ENCODE results near the gene PPP1R2B. TPM values are rescaled to one million over a fixed set of nuclear protein-coding genes. Genes with fewer than 3 reads are reported as not detected.

PPP1R2B gene
- total RNA-seq, 1 experiment from 2014 or later = not detected

- ATAC-seq = no peak; the same call in 1 of the 2 replicates
- DNase-seq (ENCODE audit: low spot score) = no peak
- TF ChIP-seq CDX4 (CRISPR knock-in tag; IDR thresholded peaks at IDR 0.05; ENCODE audit: borderline replicate concordance) (no peak), ZNF671 (CRISPR knock-in tag; IDR thresholded peaks at IDR 0.05) (no peak), FOXJ3 (CRISPR knock-in tag; IDR thresholded peaks at IDR 0.05; ENCODE audit: borderline replicate concordance) (no peak), ZNF512 (CRISPR knock-in tag; IDR thresholded peaks at IDR 0.05; ENCODE audit: borderline replicate concordance) (no peak), ESRRA (CRISPR knock-in tag; IDR thresholded peaks at IDR 0.05; ENCODE audit: borderline replicate concordance) (no peak), TEAD1 (CRISPR knock-in tag; IDR thresholded peaks at IDR 0.05) (no peak), ZNF138 (CRISPR knock-in tag; conservative IDR thresholded peaks at IDR 0.05) (no peak)
- no peaks in the 10 kb centered on the region for H3K27me3 Mint-ChIP-seq (ENCODE audit: low read depth)
- H3K36me3 Mint-ChIP-seq = no peaks in the 10 kb centered on the region
- ChIA-PET POLR2A (no interaction called here), CTCF (no interaction called here)
- H3K4me1 Mint-ChIP-seq = peaks cover 14% of the 10 kb centered on the region
- H3K4me3 Mint-ChIP-seq = no peak overlapping the region
- no peaks in the 10 kb centered on the region for H3K9me3 Mint-ChIP-seq
- peak overlapping the region; percentile 7; the same call in 1 of the 2 replicates for H3K27ac Mint-ChIP-seq
These were observed 15.2 kb upstream of the PPP1R2B start for GRCh38 chr5:156834916-156835315.

GRCh38 chr5:156835905-156836304 lies 14.2 kb upstream of the PPP1R2B start:
- POLR2A ChIA-PET = no interaction called here
- Mint-ChIP-seq H3K36me3 (no peaks in the 10 kb centered on the region), H3K27ac (no peak overlapping the region), H3K9me3 (no peaks in the 10 kb centered on the region), H3K4me3 (no peak overlapping the region), H3K27me3 (ENCODE audit: low read depth) (no peaks in the 10 kb centered on the region; the same call in 1 of the 2 replicates), H3K4me1 (peaks cover 14% of the 10 kb centered on the region)
- DNase-seq (ENCODE audit: low spot score) = peak; percentile 13
- no peak for TF ChIP-seq ZNF671 (CRISPR knock-in tag; IDR thresholded peaks at IDR 0.05)
- TF ChIP-seq FOXK1 (CRISPR knock-in tag; IDR thresholded peaks at IDR 0.05) = peak; percentile 77; the same call in 1 of the 2 replicates
- peak; percentile 93 for ATAC-seq
- CTCF ChIA-PET = interaction anchor here (1.0 to 1.5 kb wide), 2 partner anchors 11 to 296 kb away, joined by 3 to 6 read pairs; no protein-coding TSS in a partner anchor

DNA sequence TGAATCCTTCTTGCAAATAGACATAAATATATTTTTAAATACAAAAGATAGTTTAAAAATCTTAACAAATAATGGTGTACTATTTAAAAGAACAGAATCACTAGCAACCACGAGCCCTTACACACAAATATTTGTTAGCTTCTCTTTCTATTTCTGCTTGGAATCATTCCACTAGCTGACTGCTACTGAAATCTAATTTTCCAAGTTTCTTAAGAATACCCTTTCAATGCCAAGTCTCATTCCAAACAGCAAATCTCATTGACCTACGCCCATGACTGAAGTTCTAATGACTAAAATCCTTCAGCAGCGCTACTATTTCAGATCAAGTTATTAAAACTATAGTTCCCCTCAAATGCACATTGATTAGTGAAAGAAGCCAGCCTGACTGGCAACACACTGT lies 13.2 kb upstream of the PPP1R2B start:
- Mint-ChIP-seq H3K4me3 (no peak overlapping the region), H3K36me3 (no peaks in the 10 kb centered on the region), H3K27me3 (ENCODE audit: low read depth) (no peaks in the 10 kb centered on the region; the same call in 1 of the 2 replicates), H3K27ac (no peak overlapping the region), H3K4me1 (peaks cover 14% of the 10 kb centered on the region), H3K9me3 (no peaks in the 10 kb centered on the region)
- CTCF ChIA-PET = interaction anchor here (1.5 kb wide), 1 partner anchor 295 kb away, joined by 6 read pairs; no protein-coding TSS in a partner anchor
- POLR2A ChIA-PET = no interaction called here
- DNase-seq (ENCODE audit: low spot score) = no peak
- ATAC-seq = no peak
- TF ChIP-seq TEAD4 (CRISPR knock-in tag; IDR thresholded peaks at IDR 0.05) (no peak), ELF4 (CRISPR knock-in tag; IDR thresholded peaks at IDR 0.05; ENCODE audit: low read depth) (no peak), SOX15 (CRISPR knock-in tag; IDR thresholded peaks at IDR 0.05) (no peak), PRRX2 (CRISPR knock-in tag; IDR thresholded peaks at IDR 0.05) (no peak), NR2C2 (CRISPR knock-in tag; IDR thresholded peaks at IDR 0.05) (no peak), MYBL2 (CRISPR knock-in tag; IDR thresholded peaks at IDR 0.05) (no peak)

DNA sequence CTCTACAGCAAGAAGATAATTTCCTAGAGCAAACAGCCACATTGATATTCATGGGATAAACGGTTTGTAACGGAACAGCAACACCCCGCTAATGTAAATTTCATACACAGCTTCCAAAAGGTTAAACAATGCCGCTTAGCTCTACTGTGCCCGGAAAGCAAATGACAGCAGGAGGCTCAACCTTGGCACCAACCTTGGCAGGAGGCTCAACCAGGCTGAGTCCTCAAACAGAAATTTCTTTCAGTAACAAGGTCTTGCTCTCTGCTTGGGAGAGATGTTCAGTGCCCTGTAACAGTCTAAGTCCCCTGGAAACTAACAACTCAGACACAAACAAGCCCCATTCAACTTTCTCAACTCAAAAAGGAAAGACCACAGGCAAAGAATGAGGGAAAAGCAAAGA lies 11.1 kb upstream of the PPP1R2B start:
- no peaks in the 10 kb centered on the region for H3K9me3 Mint-ChIP-seq
- no peak for DNase-seq (ENCODE audit: low spot score)
- ChIA-PET POLR2A (no interaction called here), CTCF (no interaction called here)
- no peaks in the 10 kb centered on the region for H3K36me3 Mint-ChIP-seq
- H3K4me1 Mint-ChIP-seq = peaks cover 14% of the 10 kb centered on the region
- H3K27ac Mint-ChIP-seq = no peak overlapping the region
- H3K4me3 Mint-ChIP-seq = no peak overlapping the region
- no peaks in the 10 kb centered on the region; the same call in 1 of the 2 replicates for H3K27me3 Mint-ChIP-seq (ENCODE audit: low read depth)
- ATAC-seq = no peak
- TF ChIP-seq ZNF219 (CRISPR knock-in tag; IDR thresholded peaks at IDR 0.05; ENCODE audit: borderline replicate concordance) = no peak
- no peak for TF ChIP-seq ZNF512 (CRISPR knock-in tag; IDR thresholded peaks at IDR 0.05; ENCODE audit: borderline replicate concordance)
- no peak for TF ChIP-seq ETV6 (CRISPR knock-in tag; IDR thresholded peaks at IDR 0.05)
- no peak for TF ChIP-seq AFF4 (CRISPR knock-in tag; IDR thresholded peaks at IDR 0.05; ENCODE audit: borderline replicate concordance)
- no peak for TF ChIP-seq ZNF416 (CRISPR knock-in tag; IDR thresholded peaks at IDR 0.05)
- TF ChIP-seq MYBL2 (CRISPR knock-in tag; IDR thresholded peaks at IDR 0.05) = no peak
- no peak for TF ChIP-seq ZNF671 (CRISPR knock-in tag; IDR thresholded peaks at IDR 0.05)
- TF ChIP-seq ZBTB21 (CRISPR knock-in tag; IDR thresholded peaks at IDR 0.05; ENCODE audit: borderline replicate concordance) = no peak
- no peak for TF ChIP-seq ATF6 (CRISPR knock-in tag; IDR thresholded peaks at IDR 0.05)
